Tibial artery (tissue), 4 donors: ENCODE results near the gene KCNE5.

ENCODE experiments used
- DNase-seq, 2 donors: peaks; one replicate each; pipeline ENCODE4 v3.0.0-alpha.2; 2019
- H3K27ac ChIP-seq, 2 donors: fragments of 200-600 bp; sonication (generic) in 1 of 2; 1 replicate in 1 of 2; 2 replicates in 1 of 2; pipeline ENCODE4 v1.5.1; 2018 to 2019; ENCODE audit warnings: mild to moderate bottlenecking in 1 of 2
- H3K27me3 ChIP-seq, 2 donors: fragments of 200-600 bp; sonication (generic) in 1 of 2; one replicate each; pipeline versions ENCODE4 v1.5.1 to v1.6.0; 2016 to 2019
- H3K36me3 ChIP-seq, 3 donors: fragments of 200-600 bp; sonication (generic) in 2 of 3; one replicate each; pipeline ENCODE4 v1.5.1; 2016 to 2019; ENCODE audit warnings: mild to moderate bottlenecking in 2 of 3
- H3K4me1 ChIP-seq, 4 donors: fragments of 200-600 bp; sonication (generic) in 2 of 4; 1 replicate in 3 of 4; 2 replicates in 1 of 4; pipeline ENCODE4 v1.5.1; 2016 to 2019
- H3K4me3 ChIP-seq, 2 donors: fragments of 200-600 bp; sonication (generic) in 1 of 2; 1 replicate in 1 of 2; 2 replicates in 1 of 2; pipeline ENCODE4 v1.5.1; 2018 to 2019; ENCODE audit warnings: mild to moderate bottlenecking in 2 of 2
- H3K9me3 ChIP-seq, 3 donors: fragments of 200-600 bp; sonication (generic) in 1 of 3; one replicate each; pipeline ENCODE4 v1.5.1; 2016 to 2019
- intact Hi-C: fragments of 100-400 bp; cut with DNase I; formaldehyde crosslinking; loops from one replicate; pipeline ENCODE4 v1.15.0; 2023; ENCODE audit warnings: low total_unique reads
- TF ChIP-seq, protein P1 (sequence below), 2 experiments: fragments of 200-600 bp in 1 of 2; fragments of 450-650 bp in 1 of 2; IDR thresholded peaks; one replicate each; pipeline ENCODE4 v1.5.1; 2017 to 2019; ENCODE audit warnings: antibody characterized with exemption in 2 of 2, mild to moderate bottlenecking in 1 of 2, moderate library complexity in 1 of 2

The KCNE5 gene

DNA sequence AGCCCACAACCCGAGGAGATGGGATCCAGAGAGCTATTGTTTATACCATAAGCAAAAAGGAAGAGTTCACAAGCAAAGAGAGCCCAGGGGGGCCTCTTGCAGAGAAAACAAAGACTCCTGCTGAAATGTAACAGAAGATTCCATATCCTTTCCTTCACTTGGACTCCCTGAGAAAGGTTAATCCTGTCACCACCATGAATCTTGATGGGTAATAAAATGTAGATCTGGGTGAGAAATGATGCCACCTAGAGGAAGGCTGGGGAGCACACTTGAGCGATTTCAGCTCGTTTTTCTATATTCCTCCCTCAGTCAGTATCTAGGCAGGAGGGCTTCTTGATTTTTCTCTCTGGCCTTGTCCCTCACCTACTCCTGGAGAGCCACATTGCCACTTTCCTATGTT is 10.2 kb upstream of the KCNE5 start:
- no peak overlapping the region for H3K27ac ChIP-seq
- no peak for DNase-seq
- no peaks in the 10 kb centered on the region for H3K9me3 ChIP-seq
- intact Hi-C loops = no loop called here
- no peaks in the 10 kb centered on the region for H3K27me3 ChIP-seq
- H3K4me3 ChIP-seq = no peak overlapping the region
- TF ChIP-seq, protein P1, sequence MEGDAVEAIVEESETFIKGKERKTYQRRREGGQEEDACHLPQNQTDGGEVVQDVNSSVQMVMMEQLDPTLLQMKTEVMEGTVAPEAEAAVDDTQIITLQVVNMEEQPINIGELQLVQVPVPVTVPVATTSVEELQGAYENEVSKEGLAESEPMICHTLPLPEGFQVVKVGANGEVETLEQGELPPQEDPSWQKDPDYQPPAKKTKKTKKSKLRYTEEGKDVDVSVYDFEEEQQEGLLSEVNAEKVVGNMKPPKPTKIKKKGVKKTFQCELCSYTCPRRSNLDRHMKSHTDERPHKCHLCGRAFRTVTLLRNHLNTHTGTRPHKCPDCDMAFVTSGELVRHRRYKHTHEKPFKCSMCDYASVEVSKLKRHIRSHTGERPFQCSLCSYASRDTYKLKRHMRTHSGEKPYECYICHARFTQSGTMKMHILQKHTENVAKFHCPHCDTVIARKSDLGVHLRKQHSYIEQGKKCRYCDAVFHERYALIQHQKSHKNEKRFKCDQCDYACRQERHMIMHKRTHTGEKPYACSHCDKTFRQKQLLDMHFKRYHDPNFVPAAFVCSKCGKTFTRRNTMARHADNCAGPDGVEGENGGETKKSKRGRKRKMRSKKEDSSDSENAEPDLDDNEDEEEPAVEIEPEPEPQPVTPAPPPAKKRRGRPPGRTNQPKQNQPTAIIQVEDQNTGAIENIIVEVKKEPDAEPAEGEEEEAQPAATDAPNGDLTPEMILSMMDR (IDR thresholded peaks at IDR 0.05) = peak in 1 of 2 experiments; percentile 16
- H3K36me3 ChIP-seq = no peaks in the 10 kb centered on the region
- H3K4me1 ChIP-seq = no peaks in the 10 kb centered on the region

DNA sequence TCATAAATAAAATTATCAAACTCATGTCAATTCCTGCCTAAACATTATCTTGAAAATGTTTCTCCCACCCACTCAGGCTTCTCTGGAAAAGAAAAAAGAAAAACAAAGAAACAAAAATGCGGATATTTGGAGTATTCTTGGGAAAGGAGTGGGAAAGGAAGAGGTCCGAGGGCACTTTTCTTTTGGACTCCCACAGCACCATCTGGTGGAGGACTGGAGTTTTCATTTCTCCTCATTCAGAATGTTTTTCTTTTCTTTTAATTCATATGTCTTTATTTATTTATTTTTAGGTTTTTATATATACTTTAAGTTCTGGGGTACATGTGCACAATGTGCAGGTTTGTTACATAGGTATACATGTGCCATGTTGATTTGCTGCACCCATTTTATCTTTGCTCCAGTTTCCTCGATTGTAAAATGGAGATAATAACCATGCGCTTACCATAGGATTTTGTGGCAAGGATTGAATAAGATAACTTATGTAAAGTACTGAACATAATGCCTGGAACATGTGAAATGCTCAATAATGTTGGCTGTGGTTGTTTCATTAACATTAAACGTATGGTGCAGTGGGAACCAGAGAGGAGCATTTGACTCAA is 8.0 kb upstream of the KCNE5 start:
- DNase-seq = no peak
- Histone ChIP-seq H3K27ac (no peak overlapping the region), H3K4me1 (no peaks in the 10 kb centered on the region), H3K27me3 (no peaks in the 10 kb centered on the region), H3K36me3 (no peaks in the 10 kb centered on the region), H3K4me3 (no peak overlapping the region), H3K9me3 (no peaks in the 10 kb centered on the region)
- TF ChIP-seq, protein P1 (IDR thresholded peaks at IDR 0.05) = peak; percentile 8 to 19
- intact Hi-C loops = no loop called here

DNA sequence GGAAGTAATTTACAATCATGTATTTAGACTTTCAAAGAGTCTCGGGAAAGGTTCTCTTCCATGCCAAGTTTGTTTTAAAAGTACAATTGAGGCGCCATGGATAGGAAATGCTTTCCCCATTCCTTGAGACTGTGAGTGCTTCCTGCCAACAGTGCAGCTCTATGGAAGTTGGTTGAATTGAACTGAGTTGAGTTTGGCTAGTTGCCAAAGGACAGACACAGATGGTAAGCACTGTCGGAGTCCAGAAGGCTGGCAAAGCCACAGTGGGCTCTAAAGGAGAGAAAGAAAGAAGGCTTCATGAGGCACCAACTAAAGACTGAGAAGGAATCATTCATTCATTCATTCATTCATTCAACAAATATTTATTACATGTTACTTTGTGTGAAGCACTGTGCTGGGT is 4.3 kb upstream of the KCNE5 start:
- TF ChIP-seq, protein P1 (IDR thresholded peaks at IDR 0.05) = no peak
- Histone ChIP-seq H3K27ac (no peak overlapping the region), H3K4me1 (peaks cover 0 to 6% (median 0%) of the 10 kb centered on the region in 4 donors), H3K4me3 (no peak overlapping the region), H3K36me3 (no peaks in the 10 kb centered on the region), H3K9me3 (no peaks in the 10 kb centered on the region), H3K27me3 (no peaks in the 10 kb centered on the region)
- intact Hi-C loops = no loop called here
- no peak for DNase-seq

DNA sequence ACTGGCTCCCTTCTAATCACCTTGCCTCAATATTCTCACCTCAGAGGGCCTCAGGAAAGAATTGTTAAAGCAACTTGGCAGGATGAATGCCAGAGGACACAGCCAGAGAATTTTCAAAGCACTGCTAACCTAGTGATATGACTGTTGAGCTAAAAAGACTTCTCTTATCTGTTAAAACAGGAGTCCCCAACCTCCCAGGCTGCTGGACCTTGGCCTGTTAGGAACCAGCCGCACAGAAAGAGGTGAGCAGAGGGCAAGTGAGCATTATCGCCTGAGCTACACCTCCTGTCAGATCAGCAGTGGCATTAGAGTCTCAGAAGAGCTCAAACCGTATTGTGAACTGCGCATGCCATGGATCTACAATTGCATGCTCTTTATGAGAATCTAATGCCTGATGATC is 1.7 kb upstream of the KCNE5 start:
- TF ChIP-seq, protein P1 (IDR thresholded peaks at IDR 0.05) = no peak
- Histone ChIP-seq H3K27me3 (no peaks in the 10 kb centered on the region), H3K4me3 (no peak overlapping the region), H3K36me3 (no peaks in the 10 kb centered on the region), H3K9me3 (no peaks in the 10 kb centered on the region), H3K27ac (no peak overlapping the region), H3K4me1 (peaks cover 0 to 6% (median 0%) of the 10 kb centered on the region in 4 donors)
- intact Hi-C loops = no loop called here
- DNase-seq = no peak

DNA sequence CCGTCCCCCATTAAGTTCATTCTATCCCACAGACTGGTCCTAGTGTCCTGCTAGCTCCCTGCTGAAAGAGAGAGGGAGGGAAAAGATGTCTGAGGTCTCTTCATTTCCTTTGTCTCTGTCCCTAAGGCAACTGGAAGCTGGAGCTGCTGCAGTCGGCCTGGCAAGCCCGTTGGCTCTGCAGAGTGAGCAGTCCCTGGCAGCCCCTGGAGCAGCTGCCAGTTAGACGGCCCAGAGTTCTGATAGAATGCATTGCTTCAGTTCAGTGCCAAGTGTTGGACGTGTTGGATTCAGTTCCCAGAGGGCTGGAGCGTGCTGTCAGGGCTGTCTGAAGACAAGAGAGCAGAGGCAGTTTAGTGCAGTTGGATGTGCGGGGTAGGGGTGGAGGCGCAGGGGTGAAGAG is 975 bp downstream of the KCNE5 start:
- no peak for DNase-seq
- Histone ChIP-seq H3K9me3 (no peaks in the 10 kb centered on the region), H3K36me3 (no peaks in the 10 kb centered on the region), H3K4me3 (no peak overlapping the region), H3K27ac (no peak overlapping the region), H3K27me3 (no peaks in the 10 kb centered on the region), H3K4me1 (peaks cover 0 to 6% (median 0%) of the 10 kb centered on the region in 4 donors)
- intact Hi-C loops = no loop called here
- TF ChIP-seq, protein P1 (IDR thresholded peaks at IDR 0.05) = no peak

DNA sequence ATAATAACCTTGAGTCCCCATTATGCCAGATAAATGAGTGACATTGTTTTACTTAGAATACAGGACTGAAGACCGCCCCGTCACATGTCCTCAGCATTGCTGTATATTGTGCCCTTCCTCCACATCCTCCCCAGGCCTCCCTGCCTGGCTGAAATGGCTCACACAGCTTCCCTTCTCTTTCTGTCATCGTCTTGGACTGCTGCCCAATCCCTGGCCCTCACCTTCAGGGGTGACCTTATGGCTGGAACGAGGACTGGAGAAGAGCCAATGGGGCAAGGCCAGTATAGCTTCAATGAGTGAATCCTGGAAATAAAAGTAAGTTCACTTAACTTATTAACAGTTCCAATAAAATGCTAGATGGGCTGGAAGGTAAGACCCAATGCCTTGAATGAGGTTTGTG is 2.7 kb downstream of the KCNE5 start:
- peaks cover 0 to 6% (median 0%) of the 10 kb centered on the region in 4 donors for H3K4me1 ChIP-seq
- TF ChIP-seq, protein P1 (IDR thresholded peaks at IDR 0.05) = no peak
- no peaks in the 10 kb centered on the region for H3K36me3 ChIP-seq
- no peak overlapping the region for H3K27ac ChIP-seq
- H3K27me3 ChIP-seq = no peaks in the 10 kb centered on the region
- no peak for DNase-seq
- no peaks in the 10 kb centered on the region for H3K9me3 ChIP-seq
- H3K4me3 ChIP-seq = no peak overlapping the region
- intact Hi-C loops = no loop called here
